Left renal pelvis (tissue), 4 donors: ENCODE data around the gene PTGR1. TPM values are rescaled to one million over a fixed set of nuclear protein-coding genes. Genes with fewer than 3 reads are reported as not detected.
"Not testable (repeated sequence)": the region's sequence is repeated elsewhere in the genome, so short reads cannot be mapped to it uniquely, and the experiment has no call there.

Source experiments
- DNase-seq, 4 donors: peaks; one replicate each; pipeline ENCODE4 v3.0.0-alpha.2; 2013; ENCODE audit warnings: low read depth in 4 of 4, low spot score in 3 of 4
- polyA plus RNA-seq, 4 donors: library from polyadenylated mRNA; unstranded; fragments of 120-200 nt; gene quantifications; one replicate each; pipeline ENCODE4 v1.2.1, GENCODE V29; 2013; ENCODE audit not compliant: insufficient read length in 4 of 4

Gene PTGR1
- polyA plus RNA-seq: 100 to 1,000 TPM in 3 of 4 donors, 10 to 100 TPM in 1; 43.6 to 331 (median 219) TPM

GRCh38 chr9:111599092-111599954 is at the start of gene PTGR1:
Gene PTGR1 (minus strand): TSS chr9:111599647. CDS start chr9:111597422, 2,225 bp downstream.
- DNase-seq: peak; percentile 77 to 80 (median 78)

- DNase-seq: no peak
Measured at GRCh38 chr9:111649016-111649415, 49.6 kb upstream of the PTGR1 start.

- no peak for DNase-seq
Measured at GRCh38 chr9:111648066-111648465, 48.6 kb upstream of the PTGR1 start.

GRCh38 chr9:111646417-111646816 is 47.0 kb upstream of the PTGR1 start:
- no peak for DNase-seq

DNA sequence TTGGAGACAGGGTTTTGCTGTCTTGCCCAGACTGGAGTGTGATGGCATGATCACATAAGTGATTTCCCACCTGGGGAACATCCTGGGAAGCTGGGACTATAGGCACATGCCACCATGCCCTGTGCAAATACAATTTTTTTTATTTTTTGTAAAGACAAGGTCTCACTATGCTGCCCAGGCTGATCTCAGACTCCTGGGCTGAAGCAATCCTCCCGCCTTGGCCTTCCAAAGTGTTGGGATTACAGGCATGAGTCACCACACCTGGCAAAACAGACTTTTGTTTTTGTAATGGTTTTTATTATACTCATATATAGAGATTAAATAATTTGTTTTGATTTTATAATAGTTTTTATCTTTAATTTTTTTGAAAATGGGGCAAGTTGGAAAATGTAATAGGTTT is 46.4 kb upstream of the PTGR1 start:
- no peak for DNase-seq

GRCh38 chr9:111644195-111644772 is 44.8 kb upstream of the PTGR1 start:
- no peak for DNase-seq

GRCh38 chr9:111637421-111637950 is 38.0 kb upstream of the PTGR1 start:
- DNase-seq: no peak

GRCh38 chr9:111634860-111635259 is 35.4 kb upstream of the PTGR1 start:
- DNase-seq: no peak

- DNase-seq: no peak
Measured at GRCh38 chr9:111633389-111633736, 33.9 kb upstream of the PTGR1 start.

DNA sequence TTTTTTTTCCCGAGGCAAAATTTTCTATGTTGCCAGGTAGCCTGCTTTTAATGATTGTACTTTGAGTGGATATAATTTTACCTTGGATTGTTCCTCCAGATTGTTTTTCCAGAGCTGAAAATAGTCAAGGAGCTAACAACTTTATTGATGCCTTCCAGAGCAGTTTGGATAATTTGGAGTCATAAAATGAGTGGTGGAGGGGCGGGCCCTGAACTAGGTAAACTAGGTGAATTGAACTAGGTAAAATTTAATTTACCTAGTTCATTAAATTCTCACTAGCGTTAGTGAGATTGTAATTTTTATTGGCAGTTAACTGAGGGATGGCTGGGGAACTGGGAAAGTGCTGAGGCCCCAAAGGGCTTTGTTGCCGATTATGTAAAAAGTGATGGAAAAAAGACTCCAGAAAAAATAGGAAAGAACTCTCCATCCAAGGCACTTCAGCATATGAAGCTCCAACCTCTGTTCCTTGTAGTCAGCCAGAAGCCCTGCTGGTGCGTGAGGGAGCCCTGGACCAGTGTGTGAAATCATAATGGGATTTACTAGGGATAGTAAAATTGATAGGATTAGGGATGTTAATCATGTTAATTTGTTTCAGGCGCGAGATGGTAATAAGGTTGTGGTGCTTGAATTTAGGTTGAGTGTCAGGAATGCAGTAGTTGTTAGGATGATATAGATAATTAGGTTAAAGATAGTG is 33.4 kb upstream of the PTGR1 start:
- DNase-seq: no peak

DNA sequence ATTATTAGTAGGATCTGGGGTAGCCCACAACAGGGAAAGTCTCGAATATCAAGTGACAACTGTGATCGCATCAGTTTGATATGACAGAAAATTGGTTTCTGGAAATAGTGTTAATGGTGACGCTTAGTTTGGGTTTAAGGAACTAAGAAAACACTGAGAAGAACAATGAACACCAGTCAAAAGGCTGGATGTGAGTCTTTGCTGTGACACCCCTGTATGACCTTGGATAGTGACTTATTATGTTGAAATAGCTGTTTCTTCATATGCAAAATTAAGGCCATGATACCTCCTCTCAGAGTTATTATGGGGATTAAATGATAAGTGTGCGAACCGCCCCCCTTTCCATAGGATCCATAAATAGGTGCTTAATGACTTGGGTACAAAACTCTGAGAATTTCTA is 32.6 kb upstream of the PTGR1 start:
- DNase-seq: no peak

DNA sequence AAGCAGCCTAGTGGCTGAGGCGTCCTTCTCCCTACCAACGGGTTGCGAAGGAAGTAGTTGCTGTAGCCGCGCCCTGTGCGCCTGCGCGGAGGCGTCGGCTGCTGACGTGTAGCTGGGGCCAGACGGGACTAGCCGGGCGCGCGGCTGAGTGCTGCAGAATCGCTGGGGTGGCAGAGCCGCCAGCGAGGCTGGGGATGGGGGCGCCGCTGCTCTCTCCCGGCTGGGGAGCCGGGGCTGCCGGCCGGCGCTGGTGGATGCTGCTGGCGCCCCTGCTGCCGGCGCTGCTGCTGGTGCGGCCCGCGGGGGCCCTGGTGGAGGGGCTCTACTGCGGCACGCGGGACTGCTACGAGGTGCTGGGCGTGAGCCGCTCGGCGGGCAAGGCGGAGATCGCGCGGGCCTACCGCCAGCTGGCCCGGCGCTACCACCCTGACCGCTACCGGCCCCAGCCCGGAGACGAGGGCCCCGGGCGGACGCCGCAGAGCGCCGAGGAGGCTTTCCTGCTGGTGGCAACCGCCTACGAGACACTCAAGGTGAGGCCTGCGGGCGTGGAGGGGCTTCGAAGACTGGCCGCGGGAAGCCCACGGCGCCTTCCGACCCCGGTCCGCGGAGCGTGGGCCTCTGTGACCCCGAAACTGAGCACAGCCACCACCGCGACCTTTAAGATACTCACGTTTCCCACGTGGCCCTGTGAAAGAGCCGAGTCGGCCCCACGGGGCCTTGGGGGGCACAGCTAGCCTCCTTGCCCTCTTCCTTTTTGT is 31.9 kb upstream of the PTGR1 start, which contains the start of gene DNAJC25:
Gene DNAJC25, plus strand, starts transcription at position 121 of the 758 bp plus-strand sequence. Its CDS starts 74 bp downstream, at position 195.
- DNase-seq: peak; percentile 93 to 98 (median 95)

- no peak for DNase-seq
Measured at GRCh38 chr9:111630964-111631213, 31.4 kb upstream of the PTGR1 start.

- no peak for DNase-seq
Measured at GRCh38 chr9:111630182-111630963, 30.9 kb upstream of the PTGR1 start.

DNA sequence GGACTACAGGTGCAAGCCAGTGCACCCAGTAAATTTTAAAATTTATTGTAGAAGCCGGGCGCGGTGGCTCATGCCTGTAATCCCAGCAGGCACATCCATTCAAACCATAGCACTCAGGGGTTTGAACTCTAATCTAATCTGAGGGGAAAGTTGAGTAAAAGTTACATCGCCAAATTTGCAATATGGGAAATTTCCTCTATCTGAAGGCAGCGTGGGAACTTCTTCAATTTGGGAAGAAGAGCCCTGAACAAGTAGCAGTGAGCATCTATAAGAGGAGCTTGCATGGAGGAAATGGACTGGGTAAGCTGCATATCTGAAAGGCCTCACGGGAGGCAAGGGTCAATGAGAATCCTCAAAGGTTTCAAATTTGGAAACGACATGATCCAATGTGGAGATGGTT is 29.0 kb upstream of the PTGR1 start:
- DNase-seq: no peak

GRCh38 chr9:111627260-111627963 is 28.0 kb upstream of the PTGR1 start:
- no peak for DNase-seq

DNA sequence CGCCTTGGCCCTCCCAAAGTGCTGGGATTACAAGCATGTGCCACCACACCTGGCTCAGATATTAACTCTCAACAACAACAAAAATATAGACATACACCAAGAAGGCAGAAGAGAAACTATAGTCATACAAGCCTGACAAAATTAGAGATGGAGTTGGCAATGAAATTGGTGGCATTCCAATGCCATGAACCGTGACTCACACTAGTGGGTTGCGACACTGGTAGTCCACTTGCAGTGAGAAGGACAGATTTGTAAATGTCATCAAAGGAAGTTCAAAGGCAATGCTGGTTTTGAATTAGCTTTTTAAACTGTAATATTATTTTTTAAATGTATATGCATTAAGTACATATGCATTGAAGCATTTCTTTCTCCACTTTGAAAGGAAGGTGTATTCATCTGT is 23.2 kb upstream of the PTGR1 start:
- no peak for DNase-seq

DNA sequence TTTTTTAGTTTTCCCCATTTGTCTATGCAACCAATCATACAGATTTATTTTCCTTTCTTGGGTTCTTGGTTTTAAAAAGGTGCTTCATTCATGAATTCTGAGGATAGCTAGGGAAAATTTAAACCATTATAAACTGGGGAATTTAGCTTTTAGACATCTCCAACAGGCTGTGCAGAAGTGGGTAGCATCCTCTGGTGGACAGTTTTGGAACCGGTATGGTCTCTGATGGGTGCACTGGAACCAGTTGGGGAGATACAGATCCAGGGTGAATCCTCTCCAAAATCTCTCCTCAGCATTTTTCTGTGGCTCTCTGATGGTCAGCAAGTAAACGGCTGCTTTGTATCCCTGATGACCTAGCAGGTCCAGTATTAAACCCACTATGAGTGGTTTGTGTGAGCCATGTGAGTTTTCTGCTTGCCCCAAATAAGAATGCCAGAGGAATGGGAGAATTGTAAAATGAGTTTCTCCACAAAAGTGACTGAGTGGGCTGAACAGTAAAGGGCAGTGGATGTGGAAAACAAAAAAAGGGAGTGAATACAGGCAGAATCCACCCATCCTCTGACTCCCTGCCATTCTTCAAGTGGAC is 22.5 kb upstream of the PTGR1 start:
- no peak for DNase-seq

- DNase-seq: not testable (repeated sequence)
Measured at GRCh38 chr9:111617349-111617748, 17.9 kb upstream of the PTGR1 start.
